Colonic mucosa (tissue), 4 donors: ENCODE measurements around the gene IGF2R. TPM values are rescaled to one million over a fixed set of nuclear protein-coding genes. Genes with fewer than 3 reads are reported as not detected.

Experiments
- DNase-seq: peaks from one replicate; pipeline ENCODE4 v3.0.0-alpha.2; 2020
- H3K27ac ChIP-seq: fragments of 200-600 bp; one replicate; pipeline ENCODE4 v1.8.0; 2021
- H3K27me3 ChIP-seq: fragments of 200-600 bp; one replicate; pipeline ENCODE4 v1.8.0; 2021
- H3K36me3 ChIP-seq: fragments of 200-600 bp; one replicate; pipeline ENCODE4 v1.8.0; 2021
- H3K4me1 ChIP-seq: fragments of 200-600 bp; one replicate; pipeline ENCODE4 v1.8.0; 2021; ENCODE audit warnings: mild to moderate bottlenecking
- H3K4me3 ChIP-seq: fragments of 200-600 bp; one replicate; pipeline ENCODE4 v1.8.0; 2021
- H3K9ac ChIP-seq, 2 donors: one replicate each; pipeline ENCODE4 v1.7.0; 2013; ENCODE audit warnings: control low read depth in 2 of 2, low read depth in 2 of 2, low read length in 2 of 2
- H3K9me3 ChIP-seq: fragments of 200-600 bp; one replicate; pipeline ENCODE4 v1.8.0; 2021
- CTCF ChIP-seq: fragments of 200-600 bp; IDR thresholded peaks from one replicate; pipeline ENCODE4 v1.8.0; 2022; ENCODE audit warnings: antibody characterized with exemption, mild to moderate bottlenecking
- intact Hi-C: fragments of 100-400 bp; cut with DNase I; formaldehyde crosslinking; loops from one replicate; pipeline ENCODE4 v1.14.1; 2022
- total RNA-seq, 2 donors: library from RNA; stranded (reverse); fragmentation: NEBNext Ultra II Directional in 1 of 2; extraction: Animal tissue kit (Norgen Biotek cat#: 25700) in 1 of 2; gene quantifications; one replicate each; pipeline ENCODE4 v1.2.1, GENCODE V29; 2021
- donor health status: healthy.
- donor health status: DM: no; HTN: no; CAD: no.
- donor health status: DM: no; HTN: no; CAD: no.

Gene IGF2R
- total RNA-seq, 2 donors from 2014 or later = 73.8 to 84.4 TPM

- intact Hi-C loops = no loop called here
- Histone ChIP-seq H3K36me3 (peaks cover 8% of the 10 kb centered on the region), H3K27ac (no peak overlapping the region), H3K4me1 (no peaks in the 10 kb centered on the region), H3K9ac (no peak overlapping the region), H3K27me3 (no peaks in the 10 kb centered on the region), H3K4me3 (no peak overlapping the region), H3K9me3 (no peaks in the 10 kb centered on the region)
- no peak for TF ChIP-seq CTCF
- DNase-seq = no peak
Measured at GRCh38 chr6:160032538-160032937, 63.7 kb downstream of the IGF2R start.

- no peaks in the 10 kb centered on the region for H3K27me3 ChIP-seq
- no peaks in the 10 kb centered on the region for H3K9me3 ChIP-seq
- no peak for DNase-seq
- no peaks in the 10 kb centered on the region for H3K4me1 ChIP-seq
- no peak overlapping the region for H3K27ac ChIP-seq
- no peak overlapping the region for H3K9ac ChIP-seq
- H3K4me3 ChIP-seq = no peak overlapping the region
- H3K36me3 ChIP-seq = peaks cover 8% of the 10 kb centered on the region
- intact Hi-C loops = no loop called here
- no peak for TF ChIP-seq CTCF
Measured at GRCh38 chr6:160034036-160034930, 65.4 kb downstream of the IGF2R start.

- Histone ChIP-seq H3K4me1 (no peaks in the 10 kb centered on the region), H3K9ac (no peak overlapping the region), H3K27me3 (no peaks in the 10 kb centered on the region), H3K9me3 (no peaks in the 10 kb centered on the region), H3K4me3 (no peak overlapping the region), H3K36me3 (peaks cover 8% of the 10 kb centered on the region), H3K27ac (no peak overlapping the region)
- DNase-seq = no peak
- intact Hi-C loops = no loop called here
- no peak for TF ChIP-seq CTCF
Measured at GRCh38 chr6:160035241-160035640, 66.4 kb downstream of the IGF2R start.

DNA sequence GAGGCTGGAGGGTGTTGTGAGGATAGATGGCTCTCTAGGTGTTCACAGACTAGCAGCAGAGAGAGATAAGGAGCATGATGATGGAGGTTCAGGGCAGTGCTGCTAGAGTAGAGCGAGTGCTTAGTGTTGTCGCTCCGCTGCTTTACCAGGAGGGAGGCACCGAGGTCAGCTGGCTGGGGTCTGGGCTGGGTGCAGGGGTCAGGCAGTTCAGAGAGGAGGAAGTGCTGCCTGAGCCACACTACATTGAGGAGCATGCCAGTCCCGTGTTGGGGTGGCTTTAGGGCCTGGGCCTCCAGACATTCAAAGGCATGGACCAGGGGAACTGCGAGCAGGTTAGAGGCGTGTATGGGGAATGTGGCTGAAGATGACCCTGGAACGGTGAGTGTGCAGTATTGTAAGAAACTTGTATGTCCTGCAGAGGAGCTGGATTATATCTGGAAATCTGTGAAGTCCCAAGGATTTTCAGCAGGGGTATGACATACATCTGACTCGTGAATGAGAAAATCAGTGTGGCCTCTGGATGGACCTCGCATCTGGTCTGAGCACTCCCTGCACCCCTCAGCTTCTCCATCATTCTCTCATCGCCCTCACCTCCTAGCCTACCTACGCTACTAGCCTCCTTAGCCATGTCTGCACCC is 66.9 kb downstream of the IGF2R start:
- Histone ChIP-seq H3K4me1 (no peaks in the 10 kb centered on the region), H3K9ac (no peak overlapping the region), H3K27me3 (no peaks in the 10 kb centered on the region), H3K27ac (no peak overlapping the region), H3K9me3 (no peaks in the 10 kb centered on the region), H3K36me3 (peaks cover 8% of the 10 kb centered on the region), H3K4me3 (no peak overlapping the region)
- TF ChIP-seq CTCF = no peak
- no peak for DNase-seq
- intact Hi-C loops = no loop called here

DNA sequence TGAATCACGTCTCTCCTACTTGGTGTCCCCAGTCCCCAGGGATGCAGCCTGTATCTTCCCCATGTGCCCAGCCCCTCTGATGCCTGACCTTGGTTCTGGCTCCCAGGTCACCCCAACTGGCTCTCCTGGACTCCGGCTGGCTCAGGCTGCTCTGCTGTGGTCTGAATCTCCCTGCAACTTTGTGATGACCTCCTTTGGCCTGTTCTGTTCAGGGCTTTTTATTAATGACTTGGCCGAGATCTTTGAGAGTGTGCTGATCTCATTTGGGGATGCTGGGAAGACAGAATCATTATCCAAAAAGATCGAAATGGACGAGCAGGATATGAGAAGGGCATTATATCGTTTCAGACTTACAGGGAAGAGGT is 67.4 kb downstream of the IGF2R start:
- Histone ChIP-seq H3K4me1 (no peaks in the 10 kb centered on the region), H3K27ac (no peak overlapping the region), H3K36me3 (peaks cover 8% of the 10 kb centered on the region), H3K27me3 (no peaks in the 10 kb centered on the region), H3K9me3 (no peaks in the 10 kb centered on the region), H3K4me3 (no peak overlapping the region), H3K9ac (no peak overlapping the region)
- TF ChIP-seq CTCF = no peak
- intact Hi-C loops = no loop called here
- no peak for DNase-seq
